Neural progenitor cell (in vitro differentiated cells): ENCODE data around the gene LRFN2. TPM values are rescaled to one million over a fixed set of nuclear protein-coding genes. Genes with fewer than 3 reads are reported as not detected.

Source experiments
- DNase-seq: peaks from one replicate; pipeline ENCODE4 v3.0.0-alpha.2; 2016; ENCODE audit warnings: low spot score
- H2AFZ ChIP-seq: fragments of 200-600 bp; sonication (generic); replicated peaks from 2 replicates; pipeline ENCODE4 v1.6.1; 2016; ENCODE audit warnings: antibody characterized with exemption
- H3F3A ChIP-seq: fragments of 200-600 bp; sonication (generic); 2 replicates; pipeline ENCODE4 v1.6.1; 2016; ENCODE audit warnings: antibody characterized with exemption, low read depth
- H3K27ac ChIP-seq: fragments of 200-600 bp; sonication (generic); 2 replicates; pipeline ENCODE4 v1.5.1; 2016; ENCODE audit warnings: mild to moderate bottlenecking
- H3K27me3 ChIP-seq: fragments of 200-600 bp; sonication (generic); 2 replicates; pipeline ENCODE4 v1.6.1; 2016; ENCODE audit warnings: mild to moderate bottlenecking, moderate library complexity
- H3K36me3 ChIP-seq: fragments of 200-600 bp; sonication (generic); 2 replicates; pipeline ENCODE4 v1.5.1; 2016
- H3K4me1 ChIP-seq: fragments of 200-600 bp; sonication (generic); 2 replicates; pipeline ENCODE4 v1.6.1; 2016; ENCODE audit warnings: mixed run types
- H3K4me2 ChIP-seq: fragments of 200-600 bp; sonication (generic); 2 replicates; pipeline ENCODE4 v1.6.1; 2016
- H3K4me3 ChIP-seq: fragments of 200-600 bp; sonication (generic); 2 replicates; pipeline ENCODE4 v1.5.1; 2016
- H3K79me2 ChIP-seq: fragments of 200-600 bp; sonication (generic); 2 replicates; pipeline ENCODE4 v1.6.1; 2016; ENCODE audit warnings: low read depth
- H3K9ac ChIP-seq: fragments of 200-600 bp; sonication (generic); 2 replicates; pipeline ENCODE4 v1.6.1; 2016
- H3K9me3 ChIP-seq: fragments of 200-600 bp; sonication (generic); 2 replicates; pipeline ENCODE4 v1.5.1; 2016; ENCODE audit warnings: low read depth
- H4K20me1 ChIP-seq: fragments of 200-600 bp; sonication (generic); 2 replicates; pipeline ENCODE4 v1.6.1; 2016; ENCODE audit warnings: low read depth
- H3K27ac Mint-ChIP-seq: 3 replicates; pipeline ENCODE4 v1.8.0; 2021; ENCODE audit warnings: mixed read lengths
- H3K27me3 Mint-ChIP-seq: 2 replicates; pipeline ENCODE4 v1.8.0; 2022; ENCODE audit warnings: low read depth, mild to moderate bottlenecking, inconsistent platforms, moderate library complexity, mixed read lengths; ENCODE audit not compliant: insufficient read depth
- H3K36me3 Mint-ChIP-seq: 3 replicates; pipeline ENCODE4 v1.8.0; 2021; ENCODE audit warnings: mixed read lengths
- H3K4me1 Mint-ChIP-seq: 3 replicates; pipeline ENCODE4 v1.8.0; 2021; ENCODE audit warnings: mixed read lengths
- H3K4me3 Mint-ChIP-seq: 3 replicates; pipeline ENCODE4 v1.8.0; 2021; ENCODE audit warnings: mild to moderate bottlenecking, moderate library complexity, mixed read lengths
- H3K9me3 Mint-ChIP-seq: 3 replicates; pipeline ENCODE4 v1.8.0; 2020; ENCODE audit warnings: mixed read lengths
- CTCF ChIP-seq: fragments of 200-600 bp; sonication (generic); IDR thresholded peaks from 2 replicates; pipeline ENCODE4 v1.5.1; 2017; ENCODE audit warnings: antibody characterized with exemption, mild to moderate bottlenecking
- EZH2 ChIP-seq: fragments of 200-600 bp; sonication (generic); IDR thresholded peaks from 2 replicates; pipeline ENCODE4 v1.6.1; 2017; ENCODE audit warnings: antibody characterized with exemption, mild to moderate bottlenecking, moderate library complexity
- EZH2phosphoT487 ChIP-seq: fragments of 200-600 bp; sonication (generic); IDR thresholded peaks from 2 replicates; pipeline ENCODE4 v1.6.1; 2017; ENCODE audit warnings: antibody characterized with exemption
- total RNA-seq: library from RNA; depleted of rRNA; stranded (reverse); fragments of >200 nt; gene quantifications from 2 replicates; pipeline ENCODE4 v1.2.3, GENCODE V29; 2015; ENCODE audit warnings: low replicate concordance

LRFN2 gene
- total RNA-seq, 1 donor from 2014 or later: not detected

GRCh38 chr6:40485300-40485699, 101.9 kb downstream of the LRFN2 start:
- H3K4me3 Mint-ChIP-seq: no peak overlapping the region
- H4K20me1 ChIP-seq: no peaks in the 10 kb centered on the region
- H3K9me3 Mint-ChIP-seq: no peaks in the 10 kb centered on the region
- no peak for DNase-seq
- no peaks in the 10 kb centered on the region for H3F3A ChIP-seq
- no peak overlapping the region for H3K4me3 ChIP-seq
- no peaks in the 10 kb centered on the region for H3K27me3 ChIP-seq
- no peaks in the 10 kb centered on the region for H3K36me3 Mint-ChIP-seq
- no peak overlapping the region for H3K4me2 ChIP-seq
- H3K4me1 ChIP-seq: no peaks in the 10 kb centered on the region
- H3K27ac ChIP-seq: no peak overlapping the region
- H3K9ac ChIP-seq: no peak overlapping the region
- no peak overlapping the region for H2AFZ ChIP-seq
- H3K4me1 Mint-ChIP-seq: peaks cover 35% of the 10 kb centered on the region
- peaks cover 14% of the 10 kb centered on the region for H3K27me3 Mint-ChIP-seq
- H3K27ac Mint-ChIP-seq: no peak overlapping the region
- TF ChIP-seq EZH2phosphoT487 (no peak), EZH2 (no peak), CTCF (no peak)
- H3K79me2 ChIP-seq: no peaks in the 10 kb centered on the region
- H3K36me3 ChIP-seq: no peaks in the 10 kb centered on the region
- H3K9me3 ChIP-seq: no peaks in the 10 kb centered on the region

- no peaks in the 10 kb centered on the region for H3K9me3 Mint-ChIP-seq
- Histone ChIP-seq H3K4me3 (no peak overlapping the region), H3K4me1 (no peaks in the 10 kb centered on the region), H3K4me2 (no peak overlapping the region), H3K9ac (no peak overlapping the region), H3K9me3 (no peaks in the 10 kb centered on the region), H3K27me3 (no peaks in the 10 kb centered on the region), H3K27ac (no peak overlapping the region), H3K79me2 (no peaks in the 10 kb centered on the region), H3K36me3 (no peaks in the 10 kb centered on the region), H2AFZ (no peak overlapping the region), H3F3A (no peaks in the 10 kb centered on the region), H4K20me1 (no peaks in the 10 kb centered on the region)
- TF ChIP-seq EZH2phosphoT487 (no peak), CTCF (no peak), EZH2 (no peak)
- H3K4me3 Mint-ChIP-seq: no peak overlapping the region
- no peak for DNase-seq
- H3K27ac Mint-ChIP-seq: no peak overlapping the region
- H3K4me1 Mint-ChIP-seq: peaks cover 35% of the 10 kb centered on the region
- no peaks in the 10 kb centered on the region for H3K36me3 Mint-ChIP-seq
- peaks cover 14% of the 10 kb centered on the region for H3K27me3 Mint-ChIP-seq
Observed at GRCh38 chr6:40484066-40484465, 103.1 kb downstream of the LRFN2 start.

GRCh38 chr6:40482532-40482931, 104.6 kb downstream of the LRFN2 start:
- no peaks in the 10 kb centered on the region for H3K27me3 ChIP-seq
- Mint-ChIP-seq H3K4me1 (peaks cover 43% of the 10 kb centered on the region), H3K9me3 (no peaks in the 10 kb centered on the region), H3K27ac (no peak overlapping the region), H3K4me3 (no peak overlapping the region), H3K36me3 (no peaks in the 10 kb centered on the region), H3K27me3 (peaks cover 15% of the 10 kb centered on the region)
- H3K27ac ChIP-seq: no peak overlapping the region
- no peak for TF ChIP-seq EZH2
- TF ChIP-seq CTCF: no peak
- TF ChIP-seq EZH2phosphoT487: no peak
- peak; percentile 72 for DNase-seq
- no peaks in the 10 kb centered on the region for H3K36me3 ChIP-seq
- no peaks in the 10 kb centered on the region for H3K79me2 ChIP-seq
- H4K20me1 ChIP-seq: no peaks in the 10 kb centered on the region
- H2AFZ ChIP-seq: no peak overlapping the region
- H3K4me3 ChIP-seq: no peak overlapping the region
- H3K9me3 ChIP-seq: no peaks in the 10 kb centered on the region
- no peaks in the 10 kb centered on the region for H3F3A ChIP-seq
- no peak overlapping the region for H3K9ac ChIP-seq
- H3K4me2 ChIP-seq: no peak overlapping the region
- peaks cover under 1% of the 10 kb centered on the region for H3K4me1 ChIP-seq

GRCh38 chr6:40480678-40481077, 106.5 kb downstream of the LRFN2 start:
- peaks cover 3% of the 10 kb centered on the region for H3K4me1 ChIP-seq
- H4K20me1 ChIP-seq: no peaks in the 10 kb centered on the region
- no peak overlapping the region for H3K4me3 ChIP-seq
- no peaks in the 10 kb centered on the region for H3K79me2 ChIP-seq
- no peak overlapping the region for H3K4me2 ChIP-seq
- H3K27ac Mint-ChIP-seq: no peak overlapping the region
- no peaks in the 10 kb centered on the region for H3K9me3 Mint-ChIP-seq
- H3K27ac ChIP-seq: no peak overlapping the region
- H2AFZ ChIP-seq: no peak overlapping the region
- H3K36me3 ChIP-seq: no peaks in the 10 kb centered on the region
- H3F3A ChIP-seq: no peaks in the 10 kb centered on the region
- DNase-seq: no peak
- no peak for TF ChIP-seq EZH2
- no peak for TF ChIP-seq EZH2phosphoT487
- TF ChIP-seq CTCF: no peak
- peaks cover 45% of the 10 kb centered on the region for H3K4me1 Mint-ChIP-seq
- H3K36me3 Mint-ChIP-seq: no peaks in the 10 kb centered on the region
- H3K4me3 Mint-ChIP-seq: no peak overlapping the region
- H3K9ac ChIP-seq: no peak overlapping the region
- peaks cover 7% of the 10 kb centered on the region for H3K27me3 Mint-ChIP-seq
- H3K27me3 ChIP-seq: no peaks in the 10 kb centered on the region
- no peaks in the 10 kb centered on the region for H3K9me3 ChIP-seq
